ENCODE measurements around the gene SSBP3.

SSBP3 gene

GRCh38 chr1:54263601-54264226, 142.5 kb downstream of the SSBP3 start:
- no peak for DNase-seq

GRCh38 chr1:54262244-54262643, 143.9 kb downstream of the SSBP3 start:
- DNase-seq, result no peak

- DNase-seq, result no peak
Measured at GRCh38 chr1:54260810-54261209, 145.4 kb downstream of the SSBP3 start.

- DNase-seq, result no peak
Measured at GRCh38 chr1:54259546-54260140, 146.6 kb downstream of the SSBP3 start.

- no peak for DNase-seq
Measured at GRCh38 chr1:54257876-54258275, 148.3 kb downstream of the SSBP3 start.

- DNase-seq, result no peak
Measured at GRCh38 chr1:54257346-54257620, 148.9 kb downstream of the SSBP3 start.

- DNase-seq, result no peak
Measured at GRCh38 chr1:54256522-54257345, 149.5 kb downstream of the SSBP3 start.

GRCh38 chr1:54255026-54255702, 151.0 kb downstream of the SSBP3 start:
- DNase-seq, result no peak

- no peak for DNase-seq
Measured at GRCh38 chr1:54254055-54254454, 152.1 kb downstream of the SSBP3 start.

GRCh38 chr1:54253480-54253879, 152.7 kb downstream of the SSBP3 start:
- DNase-seq, result no peak

GRCh38 chr1:54252371-54252936, 153.7 kb downstream of the SSBP3 start:
- DNase-seq, result no peak

GRCh38 chr1:54250670-54251069, 155.5 kb downstream of the SSBP3 start:
- DNase-seq, result no peak

- DNase-seq, result no peak
Measured at GRCh38 chr1:54249819-54250435, 156.3 kb downstream of the SSBP3 start.

GRCh38 chr1:54248966-54249365, 157.2 kb downstream of the SSBP3 start:
- DNase-seq, result no peak

- DNase-seq, result no peak
Measured at GRCh38 chr1:54247863-54248515, 158.2 kb downstream of the SSBP3 start.

GRCh38 chr1:54246116-54246721, 160.0 kb downstream of the SSBP3 start:
- no peak for DNase-seq

GRCh38 chr1:54245501-54245900, 160.7 kb downstream of the SSBP3 start:
- DNase-seq, result no peak

GRCh38 chr1:54244655-54245054, 161.5 kb downstream of the SSBP3 start:
- no peak for DNase-seq

GRCh38 chr1:54243022-54243421, 163.2 kb downstream of the SSBP3 start:
- no peak for DNase-seq

GRCh38 chr1:54241364-54241763, 164.8 kb downstream of the SSBP3 start:
- no peak for DNase-seq

GRCh38 chr1:54240741-54241335, 165.4 kb downstream of the SSBP3 start:
- DNase-seq, result no peak

GRCh38 chr1:54239631-54240031, 166.6 kb downstream of the SSBP3 start:
- DNase-seq, result no peak
